HEK293 (cell line): ENCODE data around the gene EHD2.

Experiments used
- CTCF ChIA-PET: fragments of 350-600 bp; formaldehyde crosslinking; extraction: SDS; loops from one replicate; lab custom pipeline; 2021; ENCODE audit warnings: antibody characterized with exemption; lab: Yijun Ruan, JAX
- POLR2A ChIA-PET: fragments of 300-600 bp; formaldehyde crosslinking; extraction: SDS; loops from one replicate; lab custom pipeline; 2020; ENCODE audit warnings: antibody characterized with exemption, inconsistent platforms; lab: Yijun Ruan, JAX
- H3K27ac ChIP-seq: fragments of 200-500 bp; sonication (Bioruptor generic); 2 replicates; pipeline ENCODE4 v1.5.1; 2014; ENCODE audit warnings: low read depth, low read length, control low read depth, inconsistent platforms; ENCODE audit errors: extremely low read depth
- H3K36me3 ChIP-seq, 2 experiments: fragments of 200-500 bp in 1 of 2; sonication (Bioruptor generic) in 1 of 2; 1 replicate in 1 of 2; 2 replicates in 1 of 2; pipeline ENCODE4 v1.5.1; 2014 to 2017; ENCODE audit warnings: inconsistent platforms in 2 of 2, low read length in 2 of 2; ENCODE audit not compliant: control insufficient read depth in 2 of 2, insufficient read depth in 1 of 2
- H3K4me1 ChIP-seq: fragments of 200-500 bp; sonication (Bioruptor generic); 2 replicates; pipeline ENCODE4 v1.5.1; 2014; ENCODE audit warnings: mild to moderate bottlenecking, low read length, inconsistent platforms; ENCODE audit not compliant: control insufficient read depth, insufficient read depth
- H3K4me3 ChIP-seq: 2 replicates; pipeline ENCODE4 v1.5.1; 2011; ENCODE audit warnings: low read depth, mild to moderate bottlenecking, control low read depth, low read length, moderate library complexity
- H3K9me3 ChIP-seq: fragments of 200-500 bp; sonication (Bioruptor generic); 2 replicates; pipeline ENCODE4 v1.5.1; 2014; ENCODE audit warnings: low read depth, low read length, inconsistent platforms; ENCODE audit not compliant: control insufficient read depth, insufficient read depth
- ATF2 ChIP-seq: fragments of 450-650 bp; formaldehyde crosslinking; IDR thresholded peaks from 2 replicates; pipeline ENCODE4 v1.5.1; 2016; ENCODE audit warnings: missing biosample characterization, missing genetic modification characterization, low read depth
- KLF8 ChIP-seq: fragments of 450-650 bp; formaldehyde crosslinking; IDR thresholded peaks from 2 replicates; pipeline ENCODE4 v1.5.1; 2016; ENCODE audit warnings: missing biosample characterization, missing genetic modification characterization
- KLF9 ChIP-seq: fragments of 450-650 bp; formaldehyde crosslinking; IDR thresholded peaks from 2 replicates; pipeline ENCODE4 v1.5.1; 2016; ENCODE audit warnings: missing biosample characterization, missing genetic modification characterization, low read depth
- PRDM1 ChIP-seq: fragments of 450-650 bp; formaldehyde crosslinking; IDR thresholded peaks from 2 replicates; pipeline ENCODE4; 2016; ENCODE audit warnings: missing biosample characterization, missing genetic modification characterization
- SALL2 ChIP-seq: fragments of 450-650 bp; formaldehyde crosslinking; IDR thresholded peaks from 2 replicates; pipeline ENCODE4 v1.5.0; 2017; ENCODE audit warnings: missing biosample characterization, mild to moderate bottlenecking, missing genetic modification characterization, borderline replicate concordance
- SP7 ChIP-seq: fragments of 450-650 bp; formaldehyde crosslinking; IDR thresholded peaks from 2 replicates; pipeline ENCODE4 v1.5.1; 2016; ENCODE audit warnings: missing biosample characterization, missing genetic modification characterization
- ZBTB17 ChIP-seq: fragments of 450-650 bp; formaldehyde crosslinking; IDR thresholded peaks from 2 replicates; pipeline ENCODE4 v1.5.1; 2016; ENCODE audit warnings: missing biosample characterization, missing genetic modification characterization
- ZBTB21 ChIP-seq: fragments of 450-650 bp; formaldehyde crosslinking; IDR thresholded peaks from 2 replicates; pipeline ENCODE4 v1.5.1; 2017; ENCODE audit warnings: missing biosample characterization, missing genetic modification characterization
- ZBTB8A ChIP-seq: fragments of 450-650 bp; formaldehyde crosslinking; IDR thresholded peaks from 2 replicates; pipeline ENCODE4 v1.5.1; 2016; ENCODE audit warnings: missing biosample characterization, missing genetic modification characterization
- ZEB2 ChIP-seq: fragments of 450-650 bp; formaldehyde crosslinking; IDR thresholded peaks from 2 replicates; pipeline ENCODE4 v1.5.1; 2016; ENCODE audit warnings: missing biosample characterization, missing genetic modification characterization
- ZFHX2 ChIP-seq: fragments of 450-650 bp; formaldehyde crosslinking; conservative IDR thresholded peaks from 2 replicates; pipeline ENCODE4 v1.5.1; 2016; ENCODE audit warnings: missing biosample characterization, missing genetic modification characterization
- ZNF112 ChIP-seq: fragments of 450-650 bp; formaldehyde crosslinking; IDR thresholded peaks from 2 replicates; pipeline ENCODE4 v1.5.0; 2017; ENCODE audit warnings: missing biosample characterization, missing genetic modification characterization
- ZNF214 ChIP-seq: fragments of 450-650 bp; formaldehyde crosslinking; IDR thresholded peaks from 2 replicates; pipeline ENCODE4 v1.5.1; 2017; ENCODE audit warnings: missing biosample characterization, mild to moderate bottlenecking, missing genetic modification characterization, borderline replicate concordance
- ZNF24 ChIP-seq: fragments of 450-650 bp; formaldehyde crosslinking; IDR thresholded peaks from 2 replicates; pipeline ENCODE4 v1.5.1; 2016; ENCODE audit warnings: missing biosample characterization, missing genetic modification characterization
- ZNF280D ChIP-seq: fragments of 450-650 bp; formaldehyde crosslinking; IDR thresholded peaks from 2 replicates; pipeline ENCODE4 v1.5.1; 2016; ENCODE audit warnings: missing biosample characterization, missing genetic modification characterization
- ZNF302 ChIP-seq: fragments of 450-650 bp; formaldehyde crosslinking; IDR thresholded peaks from 2 replicates; pipeline ENCODE4 v1.5.1; 2016; ENCODE audit warnings: missing biosample characterization, missing genetic modification characterization, low read depth
- ZNF311 ChIP-seq: fragments of 450-650 bp; formaldehyde crosslinking; IDR thresholded peaks from 2 replicates; pipeline ENCODE4 v1.5.1; 2017; ENCODE audit warnings: missing biosample characterization, missing genetic modification characterization, borderline replicate concordance
- ZNF341 ChIP-seq: fragments of 450-650 bp; formaldehyde crosslinking; IDR thresholded peaks from 2 replicates; pipeline ENCODE4; 2016; ENCODE audit warnings: low read depth, missing biosample characterization, missing genetic modification characterization
- ZNF391 ChIP-seq: fragments of 450-650 bp; formaldehyde crosslinking; IDR thresholded peaks from 2 replicates; pipeline ENCODE4 v1.5.1; 2016; ENCODE audit warnings: low read depth, missing biosample characterization, missing genetic modification characterization, borderline replicate concordance
- ZNF654 ChIP-seq: fragments of 450-650 bp; formaldehyde crosslinking; IDR thresholded peaks from 2 replicates; pipeline ENCODE4 v1.5.1; 2016; ENCODE audit warnings: low read depth, missing biosample characterization, missing genetic modification characterization
- ZNF660 ChIP-seq: fragments of 450-650 bp; IDR thresholded peaks from 2 replicates; pipeline ENCODE4 v1.5.1; 2018; ENCODE audit warnings: missing biosample characterization, mild to moderate bottlenecking, missing genetic modification characterization
- ZNF677 ChIP-seq: fragments of 450-650 bp; IDR thresholded peaks from 2 replicates; pipeline ENCODE4 v1.5.0; 2018; ENCODE audit warnings: missing biosample characterization, mild to moderate bottlenecking, missing genetic modification characterization, moderate library complexity
- ZNF785 ChIP-seq: fragments of 450-650 bp; formaldehyde crosslinking; IDR thresholded peaks from 2 replicates; pipeline ENCODE4 v1.5.1; 2016; ENCODE audit warnings: missing biosample characterization, missing genetic modification characterization
- ZNF843 ChIP-seq: fragments of 450-650 bp; formaldehyde crosslinking; IDR thresholded peaks from 2 replicates; pipeline ENCODE4 v1.5.1; 2016; ENCODE audit warnings: missing biosample characterization, missing genetic modification characterization
- TF ChIP-seq, protein P1 (sequence below): fragments of 450-650 bp; formaldehyde crosslinking; IDR thresholded peaks from 2 replicates; pipeline ENCODE4 v1.5.1; 2016; ENCODE audit warnings: missing biosample characterization, missing genetic modification characterization
- TF ChIP-seq, protein P2 (sequence below): fragments of 450-650 bp; formaldehyde crosslinking; IDR thresholded peaks from 2 replicates; pipeline ENCODE4 v1.5.1; 2016; ENCODE audit warnings: missing biosample characterization, missing genetic modification characterization
- TF ChIP-seq, protein P3 (sequence below): fragments of 450-650 bp; formaldehyde crosslinking; IDR thresholded peaks from 2 replicates; pipeline ENCODE4 v1.5.1; 2016; ENCODE audit warnings: missing biosample characterization, missing genetic modification characterization

EHD2 gene

DNA sequence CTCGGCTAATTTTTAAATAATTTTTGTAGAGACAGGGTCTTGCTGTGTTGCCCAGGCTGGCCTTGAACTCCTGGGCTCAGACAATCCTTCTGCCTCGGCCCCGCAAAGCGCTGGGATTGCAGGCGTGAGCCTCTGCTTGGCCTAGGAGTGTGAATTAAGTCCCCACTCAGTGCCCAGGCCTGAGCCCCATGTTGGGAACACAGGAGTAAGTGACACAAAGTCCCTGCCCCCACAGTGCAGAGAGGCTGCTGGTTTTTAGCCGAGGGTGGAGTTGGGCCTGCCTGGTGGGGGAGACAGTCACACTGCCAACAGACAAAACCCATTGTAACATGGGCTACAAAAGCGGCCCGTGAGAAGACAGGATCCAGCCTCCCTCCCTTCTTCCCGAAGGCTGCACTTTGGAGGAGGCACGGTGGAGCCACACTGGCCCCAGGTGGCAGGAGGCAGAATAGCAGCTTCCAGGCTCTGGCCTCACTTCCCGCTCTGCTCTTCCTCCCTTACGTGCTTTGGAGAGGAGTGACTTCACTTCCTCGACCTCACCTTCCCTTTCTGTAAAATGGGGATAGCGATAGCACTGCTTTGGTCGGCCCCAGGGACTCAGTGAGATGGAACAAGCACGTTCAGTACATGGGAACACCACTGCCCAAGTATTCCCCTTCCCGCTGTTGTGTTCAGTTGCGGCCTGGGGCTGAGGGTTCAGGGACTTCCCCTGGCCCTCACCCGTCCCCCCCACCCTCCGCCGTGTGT lies 15.2 kb upstream of the EHD2 start:
- POLR2A ChIA-PET, result interaction anchor here (1.0 to 1.5 kb wide), 2 partner anchors 61 to 214 kb away, joined by 3 read pairs; partner anchors contain the start of gene KPTN
- CTCF ChIA-PET, result interaction anchor here (0.6 to 6.4 kb wide), 20 partner anchors 9 to 709 kb away, joined by 3 to 102 read pairs (median 4); partner anchors contain the start of genes EHD2, KPTN and NOP53
- Histone ChIP-seq H3K36me3 (peaks cover 11 to 49% of the 10 kb centered on the region in 2 experiments; a peak in 2 of 3 replicates), H3K4me1 (no peaks in the 10 kb centered on the region), H3K27ac (0 out of 2 replicates have a peak overlapping the region, but pooled peaks have one; percentile 52), H3K9me3 (no peaks in the 10 kb centered on the region), H3K4me3 (no peak overlapping the region)
- TF ChIP-seq ZNF302 (tag by site-specific recombination) (no peak), ZNF24 (tag by site-specific recombination) (peak; percentile 68; the same call in 1 of the 2 replicates), ZBTB8A (tag by site-specific recombination) (0 out of 2 replicates have a peak, but pooled peaks have one; percentile 14), ZNF677 (tag by site-specific recombination) (no peak), ZNF654 (tag by site-specific recombination) (peak; percentile 93), ZNF311 (tag by site-specific recombination) (no peak), SP7 (peak; percentile 62; the same call in 1 of the 2 replicates), KLF8 (tag by site-specific recombination) (no peak), ZFHX2 (tag by site-specific recombination) (peak; percentile 21; the same call in 1 of the 2 replicates), SALL2 (no peak), ZBTB21 (tag by site-specific recombination) (peak; percentile 58; the same call in 1 of the 2 replicates), ZBTB17 (tag by site-specific recombination) (peak; percentile 78), ZNF843 (tag by site-specific recombination) (peak; percentile 41; the same call in 1 of the 2 replicates), ZNF660 (peak; percentile 85), ZNF391 (tag by site-specific recombination) (peak; percentile 73), ATF2 (tag by site-specific recombination) (0 out of 2 replicates have a peak, but pooled peaks have one; percentile 29), ZNF341 (tag by site-specific recombination) (peak; percentile 45), ZNF785 (tag by site-specific recombination) (peak; percentile 51; the same call in 1 of the 2 replicates), ZEB2 (tag by site-specific recombination) (peak; percentile 31; the same call in 1 of the 2 replicates), ZNF112 (tag by site-specific recombination) (no peak), KLF9 (no peak), PRDM1 (peak; percentile 68; the same call in 1 of the 2 replicates), ZNF214 (tag by site-specific recombination) (no peak), ZNF280D (tag by site-specific recombination) (peak; percentile 81; the same call in 1 of the 2 replicates)
- TF ChIP-seq, protein P1, sequence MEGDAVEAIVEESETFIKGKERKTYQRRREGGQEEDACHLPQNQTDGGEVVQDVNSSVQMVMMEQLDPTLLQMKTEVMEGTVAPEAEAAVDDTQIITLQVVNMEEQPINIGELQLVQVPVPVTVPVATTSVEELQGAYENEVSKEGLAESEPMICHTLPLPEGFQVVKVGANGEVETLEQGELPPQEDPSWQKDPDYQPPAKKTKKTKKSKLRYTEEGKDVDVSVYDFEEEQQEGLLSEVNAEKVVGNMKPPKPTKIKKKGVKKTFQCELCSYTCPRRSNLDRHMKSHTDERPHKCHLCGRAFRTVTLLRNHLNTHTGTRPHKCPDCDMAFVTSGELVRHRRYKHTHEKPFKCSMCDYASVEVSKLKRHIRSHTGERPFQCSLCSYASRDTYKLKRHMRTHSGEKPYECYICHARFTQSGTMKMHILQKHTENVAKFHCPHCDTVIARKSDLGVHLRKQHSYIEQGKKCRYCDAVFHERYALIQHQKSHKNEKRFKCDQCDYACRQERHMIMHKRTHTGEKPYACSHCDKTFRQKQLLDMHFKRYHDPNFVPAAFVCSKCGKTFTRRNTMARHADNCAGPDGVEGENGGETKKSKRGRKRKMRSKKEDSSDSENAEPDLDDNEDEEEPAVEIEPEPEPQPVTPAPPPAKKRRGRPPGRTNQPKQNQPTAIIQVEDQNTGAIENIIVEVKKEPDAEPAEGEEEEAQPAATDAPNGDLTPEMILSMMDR (tag by site-specific recombination), result peak; percentile 97
- TF ChIP-seq, protein P2, sequence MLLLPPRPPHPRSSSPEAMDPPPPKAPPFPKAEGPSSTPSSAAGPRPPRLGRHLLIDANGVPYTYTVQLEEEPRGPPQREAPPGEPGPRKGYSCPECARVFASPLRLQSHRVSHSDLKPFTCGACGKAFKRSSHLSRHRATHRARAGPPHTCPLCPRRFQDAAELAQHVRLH, result 0 out of 2 replicates have a peak, but pooled peaks have one; percentile 40
- TF ChIP-seq, protein P3, sequence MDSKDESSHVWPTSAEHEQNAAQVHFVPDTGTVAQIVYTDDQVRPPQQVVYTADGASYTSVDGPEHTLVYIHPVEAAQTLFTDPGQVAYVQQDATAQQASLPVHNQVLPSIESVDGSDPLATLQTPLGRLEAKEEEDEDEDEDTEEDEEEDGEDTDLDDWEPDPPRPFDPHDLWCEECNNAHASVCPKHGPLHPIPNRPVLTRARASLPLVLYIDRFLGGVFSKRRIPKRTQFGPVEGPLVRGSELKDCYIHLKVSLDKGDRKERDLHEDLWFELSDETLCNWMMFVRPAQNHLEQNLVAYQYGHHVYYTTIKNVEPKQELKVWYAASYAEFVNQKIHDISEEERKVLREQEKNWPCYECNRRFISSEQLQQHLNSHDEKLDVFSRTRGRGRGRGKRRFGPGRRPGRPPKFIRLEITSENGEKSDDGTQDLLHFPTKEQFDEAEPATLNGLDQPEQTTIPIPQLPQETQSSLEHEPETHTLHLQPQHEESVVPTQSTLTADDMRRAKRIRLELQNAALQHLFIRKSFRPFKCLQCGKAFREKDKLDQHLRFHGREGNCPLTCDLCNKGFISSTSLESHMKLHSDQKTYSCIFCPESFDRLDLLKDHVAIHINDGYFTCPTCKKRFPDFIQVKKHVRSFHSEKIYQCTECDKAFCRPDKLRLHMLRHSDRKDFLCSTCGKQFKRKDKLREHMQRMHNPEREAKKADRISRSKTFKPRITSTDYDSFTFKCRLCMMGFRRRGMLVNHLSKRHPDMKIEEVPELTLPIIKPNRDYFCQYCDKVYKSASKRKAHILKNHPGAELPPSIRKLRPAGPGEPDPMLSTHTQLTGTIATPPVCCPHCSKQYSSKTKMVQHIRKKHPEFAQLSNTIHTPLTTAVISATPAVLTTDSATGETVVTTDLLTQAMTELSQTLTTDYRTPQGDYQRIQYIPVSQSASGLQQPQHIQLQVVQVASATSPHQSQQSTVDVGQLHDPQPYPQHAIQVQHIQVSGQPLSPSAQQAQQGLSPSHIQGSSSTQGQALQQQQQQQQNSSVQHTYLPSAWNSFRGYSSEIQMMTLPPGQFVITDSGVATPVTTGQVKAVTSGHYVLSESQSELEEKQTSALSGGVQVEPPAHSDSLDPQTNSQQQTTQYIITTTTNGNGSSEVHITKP (tag by site-specific recombination), result peak; percentile 58
